Ammon's horn (tissue), 1 donor: ENCODE data around the gene XPNPEP2.
"Not testable (repeated sequence)": the region's sequence is repeated elsewhere in the genome, so short reads cannot be mapped to it uniquely, and the experiment has no call there.

ENCODE experiments used
- DNase-seq: peaks from one replicate; pipeline ENCODE4 v3.0.0-alpha.2; 2016; ENCODE audit warnings: low spot score

Gene XPNPEP2

DNA sequence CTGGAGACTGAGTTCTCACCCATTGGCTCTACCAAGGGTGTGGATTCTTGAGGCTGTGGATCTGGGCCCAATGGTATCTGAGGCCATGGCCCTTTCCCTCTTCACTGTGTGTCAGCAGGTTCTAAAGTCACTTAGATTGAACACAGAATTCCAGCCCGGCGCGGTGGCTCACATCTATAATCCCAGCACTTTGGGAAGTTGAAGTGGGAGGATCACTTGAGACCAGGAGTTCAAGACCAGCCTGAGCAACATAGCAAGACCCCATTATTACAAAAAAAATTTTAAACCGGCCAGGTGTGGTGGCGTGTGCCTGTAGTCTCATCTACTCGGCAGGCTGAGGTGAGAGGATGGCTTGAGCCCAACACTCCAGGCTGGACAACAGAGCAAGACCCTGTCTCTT is 18.0 kb upstream of the XPNPEP2 start:
- no peak for DNase-seq

DNA sequence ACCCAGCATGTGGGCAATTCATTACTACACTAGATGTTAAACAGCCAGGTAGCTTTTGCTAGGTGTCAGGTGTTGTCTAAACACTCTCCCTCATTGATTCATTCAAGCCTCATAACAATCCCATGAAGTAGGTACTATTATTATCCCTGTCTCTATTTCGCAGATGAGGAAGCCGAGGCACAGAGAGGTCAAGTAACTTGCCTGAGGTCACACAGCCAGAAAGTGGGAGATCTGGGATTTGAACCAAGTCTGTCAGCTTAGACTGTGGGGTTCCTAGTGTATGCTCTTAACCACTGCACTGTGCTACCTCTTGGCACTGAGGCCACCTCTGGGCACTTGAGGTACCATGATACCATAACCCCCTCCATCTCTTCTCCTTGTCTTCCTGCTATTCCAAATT is 17.4 kb upstream of the XPNPEP2 start:
- no peak for DNase-seq

DNA sequence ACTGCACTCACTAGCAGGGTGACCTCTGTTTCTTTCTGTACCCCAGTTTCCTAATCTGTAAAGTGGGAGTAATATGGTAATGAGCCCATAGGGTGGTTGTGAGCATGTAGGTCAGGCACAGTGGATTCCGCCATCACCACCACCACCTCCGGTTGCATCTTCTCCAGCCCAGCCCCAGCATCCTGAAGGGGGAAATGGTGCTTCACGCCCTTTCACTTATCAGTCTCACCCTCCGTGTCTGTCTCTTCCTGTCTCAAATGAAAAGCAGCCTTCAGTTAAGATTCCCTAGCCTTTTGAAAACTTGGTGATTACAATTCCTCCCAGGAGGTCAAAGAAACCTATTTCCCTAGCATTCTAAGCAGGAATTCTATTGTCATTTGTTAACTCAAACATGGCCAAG is 16.9 kb upstream of the XPNPEP2 start:
- DNase-seq = no peak

DNA sequence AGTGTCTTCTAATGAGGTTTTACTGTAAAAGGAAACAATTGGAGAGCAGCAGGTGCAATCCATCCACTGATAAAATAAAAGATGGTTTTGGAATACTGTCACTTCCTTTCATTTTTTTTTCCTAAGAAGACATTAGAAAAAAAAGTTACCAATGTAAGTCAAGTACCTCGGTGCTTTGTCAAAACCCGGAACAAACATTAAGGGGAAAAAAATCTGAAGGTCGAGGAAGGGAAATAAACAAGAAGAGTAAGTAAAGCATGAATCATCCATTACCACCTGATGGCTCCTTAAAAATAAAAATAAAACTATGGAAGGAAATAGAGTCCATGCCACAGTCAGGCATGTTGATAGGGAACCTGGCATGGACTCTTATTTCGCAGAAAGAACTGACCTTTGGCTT is 15.3 kb upstream of the XPNPEP2 start:
- DNase-seq = no peak

DNA sequence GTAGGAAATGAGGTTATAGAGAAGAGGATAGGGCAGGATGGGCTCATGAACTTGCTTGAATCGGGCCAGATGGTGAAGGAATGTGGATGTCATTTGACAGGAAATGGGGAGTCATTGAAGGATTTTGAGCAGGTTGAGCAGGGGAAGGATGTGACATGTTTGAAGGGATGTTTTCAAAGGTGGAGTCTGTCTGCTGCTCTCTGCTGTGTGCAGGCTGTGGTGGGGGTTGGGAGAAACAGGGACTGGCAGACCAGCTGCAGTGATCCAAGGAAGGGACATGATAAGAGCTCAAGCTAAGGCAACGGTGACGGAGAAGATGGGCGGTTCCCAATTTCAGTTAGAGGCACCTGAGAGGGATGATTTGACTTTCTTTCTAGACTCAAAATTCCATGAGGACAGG is 14.0 kb upstream of the XPNPEP2 start:
- DNase-seq = no peak

DNA sequence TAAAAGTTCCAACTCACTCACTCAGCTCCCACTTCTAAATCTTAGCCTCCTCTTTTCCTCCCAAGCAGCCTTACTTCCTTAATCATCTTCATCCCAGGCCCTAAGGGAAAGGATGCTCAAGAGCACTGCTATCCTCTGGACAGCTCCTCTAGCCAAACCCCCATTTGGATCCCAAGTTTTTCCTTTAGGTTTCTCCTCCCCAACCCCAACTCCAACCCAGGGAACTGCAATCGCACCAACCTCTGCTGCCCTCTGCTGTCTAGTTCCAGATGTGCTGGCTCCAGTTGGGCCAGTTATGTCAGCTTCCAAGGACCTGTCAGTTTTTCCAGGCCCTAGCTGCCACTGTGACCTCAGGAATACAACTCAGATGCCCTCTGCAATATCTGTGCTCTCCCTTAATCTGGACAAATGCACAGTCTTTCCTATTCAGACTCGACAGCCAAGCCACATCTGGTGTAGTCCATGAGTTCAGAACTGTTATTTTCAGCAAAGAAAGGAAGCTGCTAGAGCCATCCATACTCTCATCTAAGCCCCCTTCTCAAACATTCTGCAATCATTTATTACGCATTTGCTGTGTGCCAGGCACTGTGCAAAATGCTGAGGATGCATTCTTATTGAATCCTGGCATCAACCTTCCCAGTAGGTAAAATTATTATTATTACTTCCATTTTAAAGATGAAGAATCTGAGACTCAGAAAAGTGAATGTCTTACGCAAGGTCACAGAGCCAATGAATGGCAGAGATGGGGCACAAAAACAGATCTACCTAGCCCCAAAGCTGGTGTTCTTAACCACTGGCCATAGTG is 12.3 kb upstream of the XPNPEP2 start:
- DNase-seq = peak; percentile 63

DNA sequence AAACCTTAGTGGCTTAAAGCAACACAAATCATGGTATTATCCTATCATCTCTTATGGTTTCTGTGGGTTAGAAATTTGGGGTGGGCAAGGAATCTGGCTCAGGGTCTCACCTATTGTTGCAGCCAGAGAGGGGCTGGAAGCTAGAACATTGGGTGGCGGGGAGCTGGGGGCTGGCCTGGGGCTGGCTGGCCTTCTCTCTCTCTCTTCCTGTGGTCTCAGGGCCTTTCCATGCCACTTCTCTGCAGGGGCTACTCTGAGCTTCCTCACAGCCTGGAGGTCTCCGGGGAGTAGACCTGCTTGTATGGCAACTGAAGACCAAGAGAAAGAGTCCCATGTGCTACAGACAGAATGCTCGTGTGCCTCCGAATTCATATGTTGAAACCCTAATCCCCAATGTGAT is 10.7 kb upstream of the XPNPEP2 start:
- DNase-seq = no peak

DNA sequence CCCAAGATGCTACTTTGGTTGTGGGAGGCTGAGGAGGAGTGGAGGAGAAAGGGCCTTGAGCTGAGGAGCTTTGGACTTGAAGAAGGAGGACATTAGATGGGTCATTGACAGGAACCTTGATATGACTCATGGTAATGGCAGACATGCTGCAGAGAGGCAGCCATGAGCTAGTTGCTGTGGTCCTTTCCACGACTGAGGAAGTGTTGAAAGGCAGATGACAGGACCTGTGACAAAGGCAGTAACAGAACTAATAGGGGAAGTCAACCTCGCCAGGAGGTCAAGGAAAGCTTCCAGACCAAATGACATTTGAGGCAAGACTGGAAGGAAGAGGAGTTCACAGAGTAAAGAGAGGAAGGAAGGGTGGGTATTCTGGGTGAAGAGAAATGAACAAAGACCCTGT is 7.6 kb upstream of the XPNPEP2 start:
- no peak for DNase-seq

DNA sequence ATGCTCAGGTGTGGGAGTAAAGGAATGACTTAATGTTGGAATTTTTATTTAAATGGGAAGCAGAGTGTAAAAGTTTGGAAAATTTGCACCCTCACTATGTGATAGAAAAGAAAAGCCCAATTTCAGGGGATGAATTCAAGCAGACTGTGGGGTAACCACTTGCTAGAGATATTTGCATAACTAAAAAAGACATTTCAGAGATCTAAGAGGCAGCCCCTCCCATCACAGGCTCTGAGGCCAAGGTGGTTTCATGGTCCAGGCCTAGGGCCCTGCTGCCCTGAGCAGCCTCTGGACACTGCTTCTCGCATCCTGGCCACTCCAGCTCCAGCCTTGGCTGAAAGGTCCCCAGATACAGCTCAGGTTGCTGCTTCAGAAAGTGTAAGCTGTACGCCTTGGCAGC is 5.9 kb upstream of the XPNPEP2 start:
- DNase-seq = no peak

DNA sequence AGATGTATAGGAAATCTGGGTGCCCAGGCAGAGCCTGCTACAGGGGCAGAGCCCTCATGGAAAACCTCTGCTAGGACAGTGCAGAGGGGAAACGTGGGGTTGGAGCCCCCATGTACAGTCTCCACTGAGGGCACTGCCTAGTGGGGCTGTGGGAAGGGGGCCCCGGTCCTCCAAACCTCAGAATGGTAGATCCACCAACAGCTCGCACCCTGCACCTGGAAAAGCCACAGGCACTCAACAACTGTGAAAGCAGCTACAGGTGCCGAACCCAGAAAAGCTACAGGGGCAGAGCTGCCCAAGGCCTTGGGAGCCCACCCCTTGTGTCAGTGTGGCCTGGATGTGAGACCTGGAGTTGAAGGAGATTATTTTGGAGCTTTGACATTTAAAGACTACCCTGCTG is 5.4 kb upstream of the XPNPEP2 start:
- DNase-seq = no peak

DNA sequence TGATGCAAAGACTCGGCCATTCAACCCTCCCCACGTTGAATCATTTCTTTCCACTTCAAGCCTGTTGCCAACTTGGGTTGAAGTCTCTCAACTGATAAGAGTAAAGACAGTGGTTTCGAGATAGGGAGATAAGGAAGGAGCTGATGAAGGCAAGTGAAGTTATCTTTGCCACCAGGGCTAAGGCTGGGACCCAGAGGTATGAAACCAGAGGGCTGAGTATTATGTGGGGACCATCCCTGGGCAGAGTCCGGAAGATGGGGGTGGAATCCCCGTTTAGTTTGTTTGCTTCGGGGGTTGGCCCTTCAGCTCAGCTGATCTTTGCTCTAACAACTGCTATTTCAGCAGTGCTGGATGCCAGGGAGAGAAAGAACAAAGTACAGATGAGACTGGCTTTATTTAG is 2.3 kb upstream of the XPNPEP2 start:
- DNase-seq = no peak

DNA sequence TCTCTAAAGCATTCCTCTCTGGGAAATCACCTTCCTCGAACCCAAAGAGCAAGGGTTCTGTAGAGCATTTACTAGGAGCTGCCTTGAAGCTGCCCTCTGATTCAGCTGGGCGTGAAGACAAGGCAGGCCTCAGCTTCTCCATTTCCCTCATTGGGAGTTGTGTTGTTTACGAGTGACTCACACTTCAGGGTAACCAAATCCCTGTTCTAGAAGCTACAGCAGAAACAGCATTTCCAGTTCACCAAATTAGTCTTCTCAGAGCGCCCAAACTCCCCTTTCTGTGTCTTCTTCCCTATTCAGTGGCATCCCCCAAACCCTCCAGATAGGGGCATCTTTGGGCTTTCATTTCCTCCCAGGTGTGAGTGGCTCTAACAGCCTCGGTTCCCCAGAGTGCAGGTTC is 863 bp upstream of the XPNPEP2 start:
- DNase-seq = no peak

DNA sequence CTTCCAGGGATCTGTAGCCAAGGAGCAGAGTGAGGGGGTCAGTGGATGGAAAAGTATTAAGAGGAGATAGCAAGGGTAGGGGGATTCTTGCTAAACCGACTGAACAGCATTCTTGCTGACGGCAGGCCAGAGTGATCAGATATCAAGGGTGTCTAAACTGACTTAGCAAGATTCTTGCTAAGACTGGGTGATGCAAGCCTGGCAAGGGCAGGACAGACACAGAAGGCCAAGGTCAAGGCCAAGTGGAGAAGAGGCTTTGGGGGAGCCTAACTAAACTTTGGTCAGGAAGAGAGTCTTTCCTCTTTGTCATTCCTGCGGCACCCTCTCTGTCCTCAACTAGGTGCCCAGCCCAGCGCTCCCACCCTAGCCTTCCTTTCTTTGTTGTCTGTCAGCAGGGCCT is 799 bp downstream of the XPNPEP2 start:
- no peak for DNase-seq

DNA sequence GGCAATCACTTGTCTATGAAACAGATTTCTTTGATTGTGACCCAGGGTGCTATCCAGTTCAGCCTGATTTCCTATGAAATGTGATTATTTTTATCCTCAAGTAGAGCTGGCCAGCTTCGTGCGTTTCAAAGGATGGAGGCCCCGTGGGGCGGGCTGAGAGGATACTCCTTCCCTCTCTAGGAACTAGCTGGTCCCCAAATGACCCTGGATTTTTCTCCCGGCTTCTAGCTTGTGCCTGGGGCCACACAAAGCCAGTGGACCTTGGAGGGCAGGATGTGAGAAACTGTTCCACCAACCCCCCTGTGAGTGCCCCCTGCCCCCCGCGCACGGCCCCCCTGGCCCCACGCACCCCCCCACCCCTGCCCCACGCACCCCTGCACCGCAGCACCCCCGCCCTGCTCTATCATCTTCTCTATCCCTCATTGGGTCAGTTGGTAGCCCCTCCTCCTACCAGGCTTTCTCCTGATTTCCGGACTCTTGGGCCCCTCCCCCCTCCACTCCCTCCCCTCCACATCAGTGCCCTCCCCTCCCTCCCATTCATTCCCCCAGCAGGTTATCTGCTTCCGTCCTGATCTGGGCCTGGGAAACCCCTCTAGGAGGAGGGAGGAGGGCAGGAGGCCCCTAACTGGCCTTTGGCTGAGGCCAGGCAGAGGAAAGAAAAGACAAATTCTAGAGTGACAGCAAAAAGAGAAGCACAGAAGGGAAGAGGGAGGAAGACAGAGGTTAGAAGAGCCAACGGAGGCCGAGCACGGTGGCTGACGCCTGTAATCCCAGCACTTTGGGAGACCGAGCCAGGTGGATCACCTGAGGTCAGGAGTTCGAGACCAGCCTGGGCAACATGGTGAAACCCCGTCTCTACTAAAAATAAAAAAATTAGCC is 3.3 kb downstream of the XPNPEP2 start:
- DNase-seq = no peak

DNA sequence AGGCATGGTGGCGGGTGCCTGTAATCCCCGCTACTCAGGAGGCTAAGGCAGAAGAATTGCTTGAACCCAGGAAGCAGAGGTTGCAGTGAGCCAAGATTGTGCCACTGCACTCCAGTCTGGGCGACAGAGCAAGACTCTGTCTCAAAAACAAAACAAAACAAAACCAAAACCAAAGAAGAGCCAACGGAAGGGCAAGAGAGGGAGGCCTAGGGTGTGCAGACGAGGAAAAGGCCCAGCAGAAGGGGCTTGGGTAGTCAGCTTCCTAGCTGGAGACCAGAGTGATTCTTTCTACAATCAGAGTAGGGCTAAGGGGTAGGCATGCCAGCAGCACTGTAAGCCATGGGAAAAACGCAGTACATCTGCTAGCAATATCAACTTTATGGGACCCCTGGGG is 4.0 kb downstream of the XPNPEP2 start:
- DNase-seq = not testable (repeated sequence)

DNA sequence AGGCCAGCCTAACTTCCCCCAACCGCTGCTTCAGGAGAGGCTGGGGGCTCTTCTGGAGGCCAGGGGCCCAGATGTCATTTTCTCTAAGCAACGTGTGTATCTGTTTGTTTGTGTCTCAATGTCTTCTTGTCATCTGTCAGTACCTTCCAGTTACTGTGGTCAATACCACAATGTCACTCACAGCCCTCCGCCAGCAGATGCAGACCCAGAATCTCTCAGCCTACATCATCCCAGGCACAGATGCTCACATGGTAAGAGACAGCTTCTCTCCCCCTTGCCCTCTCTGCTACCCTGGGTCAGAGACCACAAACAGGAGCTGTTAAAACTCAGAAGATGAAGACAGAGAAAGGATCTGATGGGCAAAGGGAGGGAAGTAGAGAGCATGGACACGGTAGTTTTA is 5.0 kb downstream of the XPNPEP2 start:
- DNase-seq = no peak

DNA sequence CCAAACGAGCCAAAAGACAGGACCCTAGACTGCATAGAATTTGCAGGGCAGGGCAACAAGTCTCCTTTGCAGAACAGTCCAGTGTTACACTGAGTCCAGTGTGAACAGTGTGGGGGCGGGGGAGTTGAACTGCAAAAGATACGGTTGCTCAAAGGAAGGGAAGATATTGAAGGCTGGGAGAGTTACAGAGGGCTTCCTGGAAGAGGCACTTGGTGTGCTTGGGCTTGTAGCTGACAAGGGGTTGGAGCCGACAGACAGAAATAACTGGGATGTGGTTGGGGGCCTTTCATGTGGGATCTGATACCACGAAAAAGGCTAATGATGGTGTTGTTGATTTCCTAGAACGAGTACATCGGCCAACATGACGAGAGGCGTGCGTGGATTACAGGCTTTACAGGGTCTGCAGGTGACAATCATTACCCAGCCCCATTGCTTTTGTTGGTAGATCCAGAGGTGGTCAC is 6.1 kb downstream of the XPNPEP2 start:
- no peak for DNase-seq

DNA sequence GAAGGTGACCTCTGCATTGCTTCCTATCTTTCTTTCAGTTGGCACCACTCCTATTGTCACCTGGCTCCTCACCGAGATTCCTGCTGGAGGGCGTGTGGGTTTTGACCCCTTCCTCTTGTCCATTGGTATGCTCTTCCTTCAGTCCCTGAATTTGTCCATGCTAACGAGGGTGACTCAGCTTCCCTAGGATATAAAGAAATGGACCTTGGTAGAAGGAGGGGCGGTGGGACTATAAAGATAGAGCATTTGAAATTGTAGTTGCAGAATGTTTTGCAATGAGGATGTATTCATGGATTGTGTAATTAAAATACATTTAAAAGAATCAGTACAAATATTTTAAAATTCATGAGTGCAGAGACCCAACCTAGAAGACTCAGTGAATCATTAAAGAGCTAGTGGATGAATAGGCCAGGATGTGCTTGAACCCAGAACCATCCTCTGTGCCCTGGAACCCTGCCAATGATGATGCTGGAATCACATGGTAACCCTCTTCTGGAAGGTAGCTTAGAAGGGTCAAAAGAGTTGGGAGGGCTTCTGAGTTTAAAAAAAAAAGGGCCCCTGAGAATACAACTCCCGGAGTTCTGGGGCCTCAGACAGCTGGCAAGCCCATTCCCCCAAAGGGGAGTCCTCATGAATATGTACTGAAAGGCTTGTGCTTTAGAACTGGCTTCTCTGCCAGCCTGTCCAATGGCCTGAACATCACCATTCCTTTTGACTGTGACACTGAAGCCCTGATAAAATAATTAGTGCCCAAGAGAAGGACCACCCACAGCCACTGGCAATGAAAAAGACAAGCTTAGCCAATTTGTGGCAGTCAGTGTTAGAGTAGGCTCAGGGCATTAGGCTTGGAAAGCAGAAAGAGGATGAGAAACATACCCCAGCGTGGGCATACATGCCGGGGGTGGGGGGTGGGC is 8.0 kb downstream of the XPNPEP2 start:
- DNase-seq = no peak

DNA sequence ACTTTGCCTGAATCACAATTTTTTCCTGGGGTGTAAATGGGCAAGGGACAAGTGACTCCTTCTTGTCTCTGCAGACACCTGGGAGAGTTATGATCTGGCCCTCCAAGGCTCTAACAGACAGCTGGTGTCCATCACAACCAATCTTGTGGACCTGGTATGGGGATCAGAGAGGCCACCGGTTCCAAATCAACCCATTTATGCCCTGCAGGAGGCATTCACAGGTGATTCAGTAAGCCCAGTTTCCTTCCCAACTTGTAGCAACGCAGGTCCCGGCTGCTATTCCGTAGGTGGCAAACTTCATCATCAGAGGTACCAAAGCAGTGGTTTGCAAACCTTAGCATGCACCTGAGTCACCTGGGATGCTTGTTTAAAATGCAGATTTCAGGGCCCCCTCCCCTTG is 8.8 kb downstream of the XPNPEP2 start:
- no peak for DNase-seq

DNA sequence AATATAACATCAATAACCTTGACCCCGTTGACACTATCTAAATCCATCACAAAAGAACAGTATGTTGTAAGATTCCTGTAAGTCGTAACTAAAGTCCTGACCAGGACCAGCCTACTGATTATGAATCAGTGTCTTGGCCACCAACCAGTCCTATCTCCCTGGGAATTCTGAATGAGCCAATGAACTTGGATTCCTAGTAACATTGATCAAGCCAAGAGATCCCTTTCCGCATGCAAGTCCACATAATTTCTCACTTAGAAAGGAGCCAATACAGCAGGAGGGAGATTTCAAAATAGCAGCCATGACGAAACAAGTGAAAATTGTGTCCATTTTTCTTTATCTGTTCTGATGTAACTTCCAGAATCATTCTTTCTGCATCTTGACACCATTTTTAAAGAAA is 9.5 kb downstream of the XPNPEP2 start:
- DNase-seq = no peak

DNA sequence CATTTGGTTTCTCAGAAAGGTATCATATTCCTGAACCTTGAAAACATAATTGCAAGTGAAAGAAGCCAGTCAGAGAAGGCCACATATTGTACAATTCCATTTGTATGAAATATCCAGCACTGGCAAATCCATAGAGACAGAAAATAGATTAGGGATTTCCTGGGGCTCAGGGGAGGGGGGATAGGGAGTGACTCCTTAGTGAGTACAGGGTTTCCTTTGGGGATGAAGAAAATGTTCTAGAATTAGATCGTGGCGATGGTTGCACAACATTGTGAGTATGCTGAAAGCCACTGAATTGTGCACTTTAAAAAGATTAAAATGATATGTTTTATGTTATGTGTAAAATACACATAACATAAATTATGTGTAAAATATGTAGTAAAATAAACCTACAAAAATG is 10.3 kb downstream of the XPNPEP2 start:
- no peak for DNase-seq

DNA sequence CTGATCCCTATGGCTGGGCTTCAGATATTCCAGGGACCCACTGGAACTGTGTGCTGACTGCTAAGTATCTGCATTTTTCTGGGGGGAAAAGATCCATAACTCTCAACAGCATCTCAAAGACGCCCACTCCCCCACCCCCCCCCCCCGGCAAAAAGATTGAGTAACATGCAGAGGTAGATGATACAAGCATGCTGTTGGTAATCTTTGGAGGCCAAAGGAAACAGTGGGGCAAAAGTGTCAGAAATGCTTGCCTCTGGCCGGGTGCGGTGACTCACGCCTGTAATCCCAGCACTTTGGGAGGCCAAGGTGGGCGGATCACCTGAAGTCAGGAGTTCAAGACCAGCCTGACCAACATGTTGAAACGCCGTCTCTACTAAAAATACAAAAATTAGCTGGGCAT is 12.2 kb downstream of the XPNPEP2 start:
- no peak for DNase-seq
